Retinal pigment epithelial cell (primary cell): Measurements from ENCODE around the gene MYDGF.
A peak's percentile ranks its signal among the peaks of the same experiment; 100 is the strongest.

Experiments used
- DNase-seq: peaks from one replicate; pipeline ENCODE4 v3.0.0-alpha.2; 2010; ENCODE audit warnings: low read depth
- H3K4me3 ChIP-seq: 2 replicates; pipeline ENCODE4 v1.5.1; 2011; ENCODE audit warnings: mild to moderate bottlenecking, low read length, control low read depth, moderate library complexity
- TF ChIP-seq, protein P1 (sequence below): conservative IDR thresholded peaks from 2 replicates; pipeline ENCODE4 v1.5.1; 2011; ENCODE audit warnings: low read depth, low read length, control low read depth, inconsistent platforms

MYDGF gene

DNA sequence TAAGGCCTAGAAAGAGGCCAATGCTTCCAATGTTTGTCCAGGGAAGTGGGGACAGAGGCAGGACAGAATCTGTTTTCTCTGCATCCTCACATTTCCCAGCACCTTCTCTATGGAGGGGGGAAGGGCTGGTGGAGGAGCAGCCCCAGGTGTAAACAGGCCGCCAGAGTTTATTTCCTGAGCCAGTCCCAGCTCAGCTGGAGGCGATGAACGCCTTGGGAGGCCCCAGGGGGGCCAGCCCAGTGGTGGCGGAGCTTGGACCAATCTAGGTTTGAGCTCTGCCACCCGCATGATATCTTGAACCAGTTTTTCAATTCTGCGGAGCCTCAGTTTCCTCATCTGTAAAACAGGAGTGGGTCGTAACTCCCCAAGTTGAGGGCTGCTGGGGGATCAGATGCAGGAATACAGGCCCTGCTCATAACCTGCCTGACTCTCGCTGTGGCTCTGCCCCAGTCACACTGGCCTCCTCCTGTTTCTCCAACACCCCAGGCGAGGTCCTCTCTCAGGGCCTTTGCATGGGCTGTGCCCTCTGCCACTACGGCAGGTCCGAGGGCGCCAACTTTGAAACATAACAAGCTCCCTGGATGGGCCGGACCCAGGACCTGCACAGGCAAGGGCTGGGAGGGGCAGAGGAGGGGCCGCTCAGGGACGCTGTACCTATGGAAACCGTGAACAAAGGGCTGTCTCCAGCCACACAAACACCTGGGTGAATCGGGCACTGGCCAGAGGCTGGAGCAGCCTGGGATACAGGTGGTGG, 29.7 kb downstream of the MYDGF start:
- no peak for DNase-seq
- TF ChIP-seq, protein P1, sequence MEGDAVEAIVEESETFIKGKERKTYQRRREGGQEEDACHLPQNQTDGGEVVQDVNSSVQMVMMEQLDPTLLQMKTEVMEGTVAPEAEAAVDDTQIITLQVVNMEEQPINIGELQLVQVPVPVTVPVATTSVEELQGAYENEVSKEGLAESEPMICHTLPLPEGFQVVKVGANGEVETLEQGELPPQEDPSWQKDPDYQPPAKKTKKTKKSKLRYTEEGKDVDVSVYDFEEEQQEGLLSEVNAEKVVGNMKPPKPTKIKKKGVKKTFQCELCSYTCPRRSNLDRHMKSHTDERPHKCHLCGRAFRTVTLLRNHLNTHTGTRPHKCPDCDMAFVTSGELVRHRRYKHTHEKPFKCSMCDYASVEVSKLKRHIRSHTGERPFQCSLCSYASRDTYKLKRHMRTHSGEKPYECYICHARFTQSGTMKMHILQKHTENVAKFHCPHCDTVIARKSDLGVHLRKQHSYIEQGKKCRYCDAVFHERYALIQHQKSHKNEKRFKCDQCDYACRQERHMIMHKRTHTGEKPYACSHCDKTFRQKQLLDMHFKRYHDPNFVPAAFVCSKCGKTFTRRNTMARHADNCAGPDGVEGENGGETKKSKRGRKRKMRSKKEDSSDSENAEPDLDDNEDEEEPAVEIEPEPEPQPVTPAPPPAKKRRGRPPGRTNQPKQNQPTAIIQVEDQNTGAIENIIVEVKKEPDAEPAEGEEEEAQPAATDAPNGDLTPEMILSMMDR: no peak
- peak overlapping the region; percentile 83 for H3K4me3 ChIP-seq

DNA sequence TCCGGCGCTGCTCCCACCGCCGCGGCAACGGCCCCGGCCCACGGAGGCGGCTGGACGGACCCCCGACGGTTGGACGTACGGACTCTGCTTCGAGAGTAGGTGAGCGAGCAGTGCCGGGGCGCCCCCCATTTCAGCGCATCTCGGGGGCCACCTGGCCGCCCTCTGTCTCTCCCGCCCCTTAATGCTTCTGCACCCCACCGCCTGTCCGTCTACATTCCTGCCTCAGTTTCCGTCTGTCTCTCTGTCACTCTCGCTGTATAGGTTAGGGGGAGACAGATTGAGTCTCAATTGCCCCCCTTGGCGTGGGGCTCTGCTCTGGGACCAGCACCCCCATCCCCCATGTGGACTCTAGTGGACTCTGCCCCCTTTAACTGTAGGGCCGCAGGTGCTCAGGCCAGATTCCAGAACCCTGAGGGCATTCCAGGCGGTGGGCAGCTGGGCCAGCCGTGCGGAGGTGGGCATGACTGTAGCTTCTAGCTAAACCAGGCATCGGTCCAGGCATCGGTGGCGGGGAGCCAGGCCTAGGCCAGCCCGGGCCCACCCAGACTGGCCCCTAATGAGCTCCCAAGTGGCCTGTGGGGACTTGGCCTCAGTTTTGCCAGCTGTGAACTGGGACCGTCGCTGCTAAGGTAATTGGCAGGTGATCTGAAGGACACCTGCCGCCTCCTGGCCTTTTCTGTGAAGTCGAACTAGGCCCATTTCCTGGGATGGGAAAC, 30.5 kb downstream of the MYDGF start:
- TF ChIP-seq, protein P1: no peak
- no peak for DNase-seq
- H3K4me3 ChIP-seq: peak overlapping the region; percentile 83

DNA sequence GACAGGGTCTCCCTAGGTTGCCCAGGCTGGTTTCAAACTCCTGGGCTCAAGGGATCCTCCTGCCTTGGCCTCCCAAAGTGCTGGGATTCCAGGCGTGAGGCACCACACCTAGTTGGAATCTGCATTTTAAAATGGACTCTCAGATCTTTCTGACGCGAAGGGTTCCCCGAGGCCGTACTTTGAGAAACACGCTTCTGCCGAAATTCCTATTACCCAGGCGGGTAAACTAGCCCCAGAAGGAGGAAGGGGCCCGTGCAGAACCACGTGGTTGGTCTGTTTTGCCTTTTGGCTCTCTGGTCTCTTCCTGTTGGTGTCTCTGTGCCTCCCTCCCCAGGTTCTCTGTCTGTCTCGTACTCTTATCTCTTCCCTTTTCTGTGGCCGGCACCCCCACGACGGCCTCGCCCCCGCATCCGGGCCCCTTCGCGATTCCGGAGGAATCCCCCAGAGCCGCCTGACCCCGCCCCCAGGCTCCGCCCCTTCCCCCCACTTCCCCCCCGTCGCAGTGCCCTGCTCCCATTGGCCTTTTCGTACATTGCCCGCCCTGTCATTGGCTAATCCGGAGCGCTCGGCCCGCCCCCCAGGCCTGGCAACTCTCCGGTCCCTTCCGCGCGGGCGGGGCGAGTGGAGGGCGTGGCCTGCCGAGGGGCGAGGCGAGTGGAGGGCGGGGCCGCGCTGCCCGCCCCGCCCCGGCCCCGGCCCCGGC, 31.2 kb downstream of the MYDGF start, which contains the start of gene TNFAIP8L1:
Gene TNFAIP8L1 (plus strand): TSS at position 689 of the 703 bp plus-strand sequence. CDS start 12,354 bp downstream, outside the sequence.
- peak; percentile 70 for DNase-seq
- TF ChIP-seq, protein P1: no peak
- H3K4me3 ChIP-seq: peak within 1 kb of the TSS; percentile 83

DNA sequence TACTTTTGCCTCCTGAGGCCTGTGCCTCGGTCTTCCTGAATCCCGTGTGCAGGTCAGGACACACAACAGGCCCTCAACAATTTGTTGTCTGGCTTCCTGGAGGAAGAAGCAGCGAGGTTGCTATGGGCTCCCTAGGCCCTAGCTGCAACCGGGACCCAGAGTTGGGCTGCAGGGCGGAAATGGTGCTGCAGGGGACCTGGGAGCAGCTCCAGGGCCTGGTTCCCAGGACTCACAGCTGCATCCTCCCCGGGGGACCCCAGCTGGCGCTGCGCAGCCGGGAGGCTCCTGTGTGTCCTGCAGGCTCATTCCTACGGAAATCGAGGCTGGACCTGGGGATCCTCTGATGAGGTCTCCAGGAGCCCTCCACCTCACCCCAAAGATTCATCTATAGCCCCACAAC, 31.8 kb downstream of the MYDGF start:
- TF ChIP-seq, protein P1: no peak
- no peak overlapping the region for H3K4me3 ChIP-seq
- DNase-seq: no peak

DNA sequence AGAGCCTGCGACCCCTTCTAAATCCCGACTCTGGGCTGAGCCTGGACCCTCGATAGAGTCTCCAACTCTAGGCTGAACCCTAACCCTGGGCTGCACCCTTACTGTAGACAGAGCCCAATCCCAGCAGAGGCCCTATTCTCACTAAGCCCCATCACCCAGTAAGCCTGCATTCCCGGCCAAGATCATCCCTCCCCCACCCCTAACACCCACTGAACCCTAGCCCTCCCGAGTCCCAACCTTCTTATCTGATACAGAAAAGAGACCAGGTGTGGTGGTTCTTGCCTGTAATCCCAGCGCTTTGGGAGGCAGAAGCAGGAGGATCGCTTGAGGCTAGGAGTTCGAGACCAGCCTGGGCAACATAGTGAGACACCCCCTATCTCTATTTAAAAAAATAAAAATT, 33.4 kb downstream of the MYDGF start:
- H3K4me3 ChIP-seq: no peak overlapping the region
- TF ChIP-seq, protein P1: no peak
- no peak for DNase-seq

DNA sequence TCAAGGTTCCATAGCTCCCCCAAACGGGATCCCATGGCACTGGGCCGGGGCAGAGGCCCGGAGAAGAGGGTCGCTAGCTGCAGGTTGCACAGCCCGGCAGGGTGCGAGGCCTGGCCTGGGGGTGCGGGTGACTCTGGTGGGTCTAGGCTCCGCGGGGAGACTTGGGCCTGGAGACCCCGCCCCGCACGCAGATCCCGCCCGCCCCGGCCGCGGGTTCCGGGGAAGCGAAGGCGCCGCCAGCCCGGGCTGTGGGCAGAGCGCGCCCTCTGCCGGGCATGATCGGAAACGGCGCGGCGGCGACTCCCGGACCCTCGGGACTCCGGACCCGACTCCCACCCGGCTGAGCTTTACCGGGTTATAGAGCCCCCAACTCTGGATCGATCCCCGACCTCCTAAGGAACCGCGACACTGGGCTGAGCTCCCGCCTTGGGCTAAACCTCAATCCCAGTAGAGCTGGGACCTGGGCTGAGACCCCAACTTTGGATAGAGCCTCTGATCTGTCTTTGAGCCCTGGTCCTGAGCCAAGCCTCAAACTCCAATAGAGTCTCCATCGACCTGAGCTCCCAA, 33.9 kb downstream of the MYDGF start:
- TF ChIP-seq, protein P1: peak; percentile 71
- H3K4me3 ChIP-seq: peak overlapping the region; percentile 55
- DNase-seq: no peak
